Activated CD4-positive, alpha-beta T cell treated with anti-CD3 and anti-CD28 coated beads, Interleukin-2, amount 50 U/mL, for 1 hour (primary cell): Measurements from ENCODE around the gene UBE3D.
"Not testable (repeated sequence)": the region's sequence is repeated elsewhere in the genome, so short reads cannot be mapped to it uniquely, and the experiment has no call there.

Experiments used
- DNase-seq: peaks from one replicate; pipeline ENCODE4 v3.0.0-alpha.2; 2020

Gene UBE3D

GRCh38 chr6:82971877-82972460, 93.7 kb downstream of the UBE3D start:
- DNase-seq, result no peak

GRCh38 chr6:82970839-82971238, 94.8 kb downstream of the UBE3D start:
- no peak for DNase-seq

- no peak for DNase-seq
These were observed 96.9 kb downstream of the UBE3D start for GRCh38 chr6:82968708-82969107.

- no peak for DNase-seq
These were observed 102.3 kb downstream of the UBE3D start for GRCh38 chr6:82963191-82963925.

GRCh38 chr6:82959385-82959941, 106.2 kb downstream of the UBE3D start:
- no peak for DNase-seq

- DNase-seq, result no peak
These were observed 107.1 kb downstream of the UBE3D start for GRCh38 chr6:82958551-82958950.

- DNase-seq, result no peak
These were observed 107.8 kb downstream of the UBE3D start for GRCh38 chr6:82957868-82958245.

- DNase-seq, result no peak
These were observed 108.3 kb downstream of the UBE3D start for GRCh38 chr6:82957171-82957867.

GRCh38 chr6:82955841-82956240, 109.8 kb downstream of the UBE3D start:
- no peak for DNase-seq

- DNase-seq, result no peak
These were observed 110.6 kb downstream of the UBE3D start for GRCh38 chr6:82954937-82955577.

GRCh38 chr6:82954356-82954755, 111.3 kb downstream of the UBE3D start:
- no peak for DNase-seq

- DNase-seq, result no peak
These were observed 111.8 kb downstream of the UBE3D start for GRCh38 chr6:82953871-82954270.

GRCh38 chr6:82951935-82952334, 113.7 kb downstream of the UBE3D start:
- DNase-seq, result no peak

GRCh38 chr6:82951389-82951788, 114.3 kb downstream of the UBE3D start:
- no peak for DNase-seq

- not testable (repeated sequence) for DNase-seq
These were observed 134.7 kb downstream of the UBE3D start for GRCh38 chr6:82930915-82931314.

GRCh38 chr6:82924799-82925535, 140.7 kb downstream of the UBE3D start:
- DNase-seq, result no peak

- no peak for DNase-seq
These were observed 144.4 kb downstream of the UBE3D start for GRCh38 chr6:82921258-82921657.

GRCh38 chr6:82917346-82918064, 148.1 kb downstream of the UBE3D start:
- DNase-seq, result no peak

GRCh38 chr6:82915666-82916065, 150.0 kb downstream of the UBE3D start:
- no peak for DNase-seq

GRCh38 chr6:82914511-82914910, 151.1 kb downstream of the UBE3D start:
- no peak for DNase-seq

- no peak for DNase-seq
These were observed 154.8 kb downstream of the UBE3D start for GRCh38 chr6:82910820-82911219.

GRCh38 chr6:82910395-82910794, 155.2 kb downstream of the UBE3D start:
- DNase-seq, result no peak
